Endometrial microvascular endothelial cells (primary cell): Measurements from ENCODE around the gene CDC73. TPM values are rescaled to one million over a fixed set of nuclear protein-coding genes. Genes with fewer than 3 reads are reported as not detected.
"Not testable (repeated sequence)": the region's sequence is repeated elsewhere in the genome, so short reads cannot be mapped to it uniquely, and the experiment has no call there.

ENCODE experiments used
- in situ Hi-C: cut with HindIII; loops from 2 replicates; pipeline ENCODE4 v1.10.0; 2017; ENCODE audit warnings: low sequenced_read_pairs, low pct_unique_long_range_greater_than_20kb; ENCODE audit errors: inconsistent ontology term
- total RNA-seq: library from RNA; depleted of rRNA; stranded (reverse); fragments of >200 nt; gene quantifications from one replicate; pipeline ENCODE4 v1.2.3, GENCODE V29; 2015; ENCODE audit errors: inconsistent ontology term

Gene CDC73
- total RNA-seq, 1 donor from 2014 or later = 17.2 TPM

GRCh38 chr1:193111641-193112090 lies 10.2 kb upstream of the CDC73 start:
- in situ Hi-C loops = no loop called here

- in situ Hi-C loops = no loop called here
These were observed 8.4 kb upstream of the CDC73 start for GRCh38 chr1:193113258-193113991.

- in situ Hi-C loops = no loop called here
These were observed 7.9 kb upstream of the CDC73 start for GRCh38 chr1:193113992-193114332.

GRCh38 chr1:193114485-193115095 lies 7.2 kb upstream of the CDC73 start:
- in situ Hi-C loops = no loop called here

DNA sequence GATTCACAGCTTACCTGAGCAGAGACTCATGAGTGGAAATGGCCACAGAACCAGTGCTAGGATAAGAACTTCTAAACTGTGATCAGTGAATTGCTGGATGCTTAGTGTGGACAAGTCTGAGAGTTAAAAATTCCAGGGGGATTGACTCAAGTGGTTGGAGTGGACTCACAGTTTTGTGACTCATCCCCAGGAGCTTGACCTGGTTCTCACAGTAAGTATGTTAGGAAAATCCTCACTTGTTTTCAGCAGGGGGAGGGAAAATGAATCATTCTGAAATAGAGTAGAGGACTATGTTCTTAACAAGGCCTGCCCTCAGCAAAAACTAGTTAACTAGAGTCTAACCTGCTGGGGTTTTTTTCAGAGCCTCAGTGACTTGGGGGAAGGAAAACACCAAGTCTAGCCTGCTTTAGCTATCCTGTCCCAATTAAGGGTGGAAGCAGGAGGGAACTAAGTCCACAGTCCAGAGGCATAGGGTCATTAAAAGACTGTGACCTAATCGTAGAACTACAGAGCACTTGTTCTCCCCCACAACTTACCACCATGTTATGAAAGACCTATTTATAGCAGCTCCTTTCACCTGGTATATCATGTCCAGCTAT lies 6.1 kb upstream of the CDC73 start:
- in situ Hi-C loops = no loop called here

- in situ Hi-C loops = not testable (repeated sequence)
These were observed 4.7 kb upstream of the CDC73 start for GRCh38 chr1:193117167-193117566.

DNA sequence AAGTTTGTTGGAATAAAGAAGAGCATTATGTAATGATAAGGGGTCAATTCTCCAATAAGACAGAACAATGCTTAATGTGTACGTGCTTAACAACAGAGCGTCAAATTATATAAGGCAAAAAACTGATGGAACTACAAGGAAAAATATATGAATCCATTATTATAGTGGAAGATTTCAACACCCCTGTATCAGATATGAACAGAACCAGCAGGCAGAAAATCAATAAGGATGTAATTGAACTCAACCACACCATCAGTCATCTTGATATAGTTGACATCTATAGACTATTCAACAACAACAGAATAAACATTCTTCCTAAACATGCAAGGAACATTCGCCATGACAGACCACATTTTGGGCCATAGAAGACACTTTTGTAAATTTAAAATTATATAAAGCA lies 3.6 kb upstream of the CDC73 start:
- in situ Hi-C loops = no loop called here

- in situ Hi-C loops = no loop called here
These were observed 2.8 kb upstream of the CDC73 start for GRCh38 chr1:193118803-193119730.

GRCh38 chr1:193120604-193121166 lies 1.1 kb upstream of the CDC73 start:
- in situ Hi-C loops = no loop called here

GRCh38 chr1:193123751-193124150 lies 1.9 kb downstream of the CDC73 start:
- in situ Hi-C loops = no loop called here

- in situ Hi-C loops = no loop called here
These were observed 3.5 kb downstream of the CDC73 start for GRCh38 chr1:193125369-193125768.

GRCh38 chr1:193131266-193131860 lies 9.5 kb downstream of the CDC73 start:
- in situ Hi-C loops = no loop called here

DNA sequence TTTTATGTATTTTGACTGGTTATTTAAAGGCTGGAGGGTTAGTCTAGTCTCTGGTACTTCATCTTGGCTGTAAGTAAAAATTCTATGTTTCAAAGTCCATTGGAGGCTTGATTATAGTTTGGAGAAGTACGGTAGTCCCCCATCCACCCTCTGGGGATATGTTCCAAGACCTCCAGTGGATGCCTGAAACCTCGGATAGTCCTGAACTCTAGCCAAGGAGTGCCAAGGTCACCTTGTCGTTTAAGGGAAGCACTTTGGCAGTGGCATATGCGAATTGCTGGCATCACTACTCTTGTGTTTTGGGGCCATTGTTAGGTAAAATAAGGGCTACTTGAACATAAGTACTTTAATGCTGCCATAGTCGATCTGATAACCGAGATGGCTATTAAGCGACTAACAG lies 18.4 kb downstream of the CDC73 start:
- in situ Hi-C loops = no loop called here

DNA sequence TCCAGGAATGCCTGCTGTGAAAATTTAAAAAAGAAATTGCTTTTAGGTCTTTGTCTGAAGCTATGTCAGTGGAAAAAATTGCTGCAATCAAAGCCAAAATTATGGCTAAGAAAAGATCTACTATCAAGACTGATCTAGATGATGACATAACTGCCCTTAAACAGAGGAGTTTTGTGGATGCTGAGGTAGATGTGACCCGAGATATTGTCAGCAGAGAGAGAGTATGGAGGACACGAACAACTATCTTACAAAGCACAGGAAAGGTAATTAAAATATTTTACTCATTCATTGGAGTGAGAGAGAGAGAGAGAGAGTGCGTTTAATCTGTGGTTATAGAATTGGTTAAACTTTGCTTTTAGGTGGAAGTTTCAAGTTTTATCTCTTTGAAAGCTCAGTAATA lies 20.0 kb downstream of the CDC73 start:
- in situ Hi-C loops = no loop called here

GRCh38 chr1:193142409-193142808 lies 20.6 kb downstream of the CDC73 start:
- in situ Hi-C loops = no loop called here

DNA sequence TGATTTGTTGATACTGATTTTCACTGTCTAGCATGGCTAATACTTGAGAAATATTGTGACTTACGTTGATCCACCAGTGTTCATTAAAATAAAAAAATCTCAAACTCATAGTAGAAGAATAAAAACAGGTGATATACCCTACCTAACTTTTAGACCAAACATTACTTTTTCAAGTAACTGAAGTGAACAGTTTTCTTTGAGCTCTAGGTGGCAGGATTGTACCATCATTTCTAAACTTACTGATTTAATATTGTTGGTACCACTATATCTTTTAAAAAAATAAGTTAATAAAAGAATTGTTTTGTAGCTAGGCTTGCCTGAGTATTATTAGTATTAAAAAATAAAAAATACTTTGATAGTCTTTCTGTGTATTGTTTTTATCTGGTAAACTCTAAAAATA lies 21.5 kb downstream of the CDC73 start:
- in situ Hi-C loops = no loop called here

- in situ Hi-C loops = no loop called here
These were observed 22.6 kb downstream of the CDC73 start for GRCh38 chr1:193144361-193144938.

GRCh38 chr1:193144999-193145398 lies 23.2 kb downstream of the CDC73 start:
- in situ Hi-C loops = no loop called here
